H1 (cell line): ENCODE data around the gene DCAF4. TPM values are rescaled to one million over a fixed set of nuclear protein-coding genes. Genes with fewer than 3 reads are reported as not detected.

Experiments used
- BRCA1 ChIP-seq: IDR thresholded peaks from 2 replicates; pipeline ENCODE4 v1.6.1; 2012; ENCODE audit warnings: low read depth, low read length, improper control_type of control experiment
- RAD21 ChIP-seq, 2 experiments: IDR thresholded peaks in 1 of 2; conservative IDR thresholded peaks in 1 of 2; 2 replicates each; pipeline ENCODE4 v1.6.1; 2011; ENCODE audit warnings: low read depth in 2 of 2, low read length in 2 of 2, improper control_type of control experiment in 1 of 2, inconsistent platforms in 1 of 2, mild to moderate bottlenecking in 1 of 2, moderate library complexity in 1 of 2
- SIN3A ChIP-seq, 2 experiments: IDR thresholded peaks in 1 of 2; conservative IDR thresholded peaks in 1 of 2; 2 replicates each; pipeline ENCODE4 v1.6.1; 2011 to 2012; ENCODE audit warnings: low read length in 2 of 2, improper control_type of control experiment in 1 of 2, low read depth in 1 of 2, mild to moderate bottlenecking in 1 of 2
- polyA plus RNA-seq, 7 experiments: library from polyadenylated mRNA; depleted of rRNA in 3 of 7; stranded (reverse) in 5 of 7; unstranded in 2 of 7; fragments of >200 nt in 5 of 7; fragments of 200-250 nt in 2 of 7; gene quantifications; 1 replicate in 5 of 7; 2 replicates in 1 of 7; 4 replicates in 1 of 7; pipeline versions ENCODE4 v1.2.1 to v1.2.3, GENCODE V29; 2011 to 2013; ENCODE audit warnings: missing spikeins in 2 of 7, mixed read lengths in 2 of 7
- total RNA-seq: library from RNA; stranded (reverse); fragmentation: NEBNext Ultra II Directional; extraction: Animal tissue kit (Norgen Biotek cat#: 25700); gene quantifications from 2 replicates; pipeline ENCODE4 v1.2.1, GENCODE V29; 2021

Gene DCAF4
- total and polyA plus RNA-seq, 2 of the 8 experiments (the other 6 are each of a cell fraction or from before 2014, with no cell fraction given): 17.0 to 21.1 TPM

- TF ChIP-seq RAD21 (IDR thresholded peaks at IDR 0.05 in 1 of 2, conservative IDR thresholded peaks at IDR 0.05 in 1 of 2; ENCODE audit: low read depth in 2 of 2, low read length in 2 of 2): no peak
- TF ChIP-seq BRCA1: no peak
- TF ChIP-seq SIN3A (conservative IDR thresholded peaks at IDR 0.05 in 1 of 2, IDR thresholded peaks at IDR 0.05 in 1 of 2; ENCODE audit: low read depth in 1 of 2, low read length in 2 of 2): no peak
Measured at GRCh38 chr14:72891666-72892102, 34.6 kb upstream of the DCAF4 start (continued).
